Spleen (tissue), 11 donors: Measurements from ENCODE around the gene NUP210. TPM values are rescaled to one million over a fixed set of nuclear protein-coding genes. Genes with fewer than 3 reads are reported as not detected.
"Not testable (repeated sequence)": the region's sequence is repeated elsewhere in the genome, so short reads cannot be mapped to it uniquely, and the experiment has no call there.

Experiments used
- DNase-seq: peaks from one replicate; pipeline ENCODE4 v3.0.0-alpha.2; 2020
- H3K27ac ChIP-seq, 8 donors: fragments of 200-600 bp; sonication (generic) in 7 of 8; 1 replicate in 4 of 8; 2 replicates in 4 of 8; pipeline versions ENCODE4 v1.5.0 to v1.8.0; 2016 to 2021; ENCODE audit warnings: inconsistent platforms in 4 of 8, mild to moderate bottlenecking in 4 of 8, moderate library complexity in 1 of 8
- H3K27me3 ChIP-seq, 7 donors: fragments of 200-600 bp; sonication (generic) in 6 of 7; replicated peaks in 1 of 7; 1 replicate in 4 of 7; 2 replicates in 3 of 7; pipeline versions ENCODE4 v1.5.0 to v1.8.0; 2016 to 2021; ENCODE audit warnings: inconsistent platforms in 3 of 7, mild to moderate bottlenecking in 1 of 7
- H3K36me3 ChIP-seq, 6 donors: fragments of 200-600 bp; sonication (generic) in 5 of 6; 1 replicate in 4 of 6; 2 replicates in 2 of 6; pipeline versions ENCODE4 v1.5.0 to v1.8.0; 2016 to 2021; ENCODE audit warnings: inconsistent platforms in 2 of 6
- H3K4me1 ChIP-seq, 6 donors: fragments of 200-600 bp; sonication (generic) in 5 of 6; 1 replicate in 3 of 6; 2 replicates in 3 of 6; pipeline versions ENCODE4 v1.5.0 to v1.8.0; 2016 to 2021; ENCODE audit warnings: inconsistent platforms in 3 of 6
- H3K4me3 ChIP-seq, 8 donors: fragments of 200-600 bp; sonication (generic) in 7 of 8; 1 replicate in 4 of 8; 2 replicates in 4 of 8; pipeline versions ENCODE4 v1.5.0 to v1.8.0; 2016 to 2021; ENCODE audit warnings: inconsistent platforms in 4 of 8, mild to moderate bottlenecking in 4 of 8, moderate library complexity in 2 of 8
- H3K9me3 ChIP-seq, 8 donors: fragments of 200-600 bp; sonication (generic) in 7 of 8; 1 replicate in 4 of 8; 2 replicates in 4 of 8; pipeline versions ENCODE4 v1.5.0 to v1.8.0; 2016 to 2021; ENCODE audit warnings: inconsistent platforms in 4 of 8
- CTCF ChIP-seq, 11 experiments: fragments of 200-600 bp in 7 of 11; fragments of 450-650 bp in 4 of 11; sonication (generic) in 4 of 11; IDR thresholded peaks in 8 of 11; conservative IDR thresholded peaks in 3 of 11; 1 replicate in 7 of 11; 2 replicates in 4 of 11; pipeline versions ENCODE4 v1.4.0 to v1.8.0; 2016 to 2021; ENCODE audit warnings: antibody characterized with exemption in 11 of 11, inconsistent platforms in 4 of 11, mild to moderate bottlenecking in 1 of 11
- POLR2A ChIP-seq, 3 donors: fragments of 450-650 bp; IDR thresholded peaks; one replicate each; pipeline ENCODE4 v1.5.1; 2017; ENCODE audit warnings: antibody characterized with exemption in 3 of 3, mild to moderate bottlenecking in 1 of 3
- POLR2AphosphoS5 ChIP-seq, 3 donors: sonication (generic); formaldehyde crosslinking; IDR thresholded peaks; one replicate each; pipeline ENCODE4 v1.5.1; 2017; ENCODE audit warnings: antibody characterized with exemption in 3 of 3
- WGBS, 5 donors: extraction: QIAGEN DNeasy Blood & Tissue Kit in 3 of 5; methylation state at CpG; one replicate each; pipeline versions ENCODE4 v1.1.5 to v1.1.7; 2013 to 2018; 5-methylcytosine and 5-hydroxymethylcytosine counted together
- intact Hi-C: fragments of 100-400 bp; cut with DNase I; formaldehyde crosslinking; loops from one replicate; pipeline ENCODE4 v1.15.0; 2023; ENCODE audit warnings: low total_unique reads
- polyA plus RNA-seq, 3 donors: library from polyadenylated mRNA; stranded (reverse); fragments of 200-250 nt; gene quantifications; one replicate each; pipeline ENCODE4 v1.2.1, GENCODE V29; 2013
- total RNA-seq, 7 donors: library from RNA; depleted of rRNA in 3 of 7; stranded (reverse); fragments of >200 nt in 3 of 7; fragmentation: NEBNext Ultra II Directional in 4 of 7; extraction: Animal tissue kit (Norgen Biotek cat#: 25700) in 4 of 7; gene quantifications; one replicate each; pipeline versions ENCODE4 v1.1.0 to v1.2.1, GENCODE V29; 2016 to 2021
- donor health status: healthy with polysubstance abuse.
- donor health status: DM: no; HTN: no; CAD: no; lungs with moderate emphysema.
- donor health status: DM: no; HTN: no; CAD: no.
- donor health status: Bipolar disorder and iron deficiency.
- donor health status: healthy.
- donor health status: DM: no; HTN: no; CAD: no.
- donor health status: DM: yes; HTN: yes; CAD: no.

Gene NUP210
- total and polyA plus RNA-seq, 10 donors = 20.1 to 76.8 (median 58.2) TPM

DNA sequence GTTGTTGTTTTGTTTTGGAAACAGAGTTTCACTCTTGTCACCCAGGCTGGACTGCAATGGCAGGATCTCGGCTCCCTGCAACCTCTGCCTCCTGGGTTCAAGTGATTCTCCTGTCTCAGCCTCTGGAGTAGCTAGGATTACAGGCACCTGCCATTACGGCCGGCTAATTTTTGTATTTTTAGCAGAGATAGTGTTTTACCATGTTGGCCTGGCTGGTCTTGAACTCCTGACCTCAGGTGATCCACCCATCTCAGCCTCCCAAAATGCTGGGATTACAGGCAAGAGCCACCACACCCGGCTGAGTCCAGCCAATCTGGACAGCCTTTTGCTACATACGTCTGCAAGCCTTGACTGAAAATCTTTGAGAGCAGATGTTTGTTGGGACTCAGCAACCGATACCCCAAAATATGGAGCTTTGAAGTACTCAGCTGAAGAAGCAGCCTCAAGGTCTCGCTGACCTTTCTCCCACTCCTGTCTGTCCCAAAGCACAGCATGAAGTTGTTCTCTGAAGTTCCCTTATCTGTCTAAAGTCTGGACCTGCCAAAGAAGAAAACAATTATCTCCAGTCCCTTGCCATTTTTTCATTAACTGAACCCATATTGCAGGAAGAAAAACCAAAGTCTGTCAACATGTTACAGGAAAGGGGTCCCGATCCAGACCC, 9.6 kb upstream of the NUP210 start:
- Histone ChIP-seq H3K4me3 (no peak overlapping the region), H3K27me3 (no peaks in the 10 kb centered on the region), H3K4me1 (peaks cover 0 to 14% (median 7%) of the 10 kb centered on the region in 6 donors), H3K27ac (no peak overlapping the region), H3K9me3 (peaks cover 0 to 5% (median 0%) of the 10 kb centered on the region in 8 donors), H3K36me3 (no peaks in the 10 kb centered on the region)
- no peak for TF ChIP-seq POLR2A (IDR thresholded peaks at IDR 0.05)
- TF ChIP-seq CTCF (IDR thresholded peaks at IDR 0.05 in 8 of 11, conservative IDR thresholded peaks at IDR 0.05 in 3 of 11) = no peak
- no peak for TF ChIP-seq POLR2AphosphoS5 (IDR thresholded peaks at IDR 0.05)
- intact Hi-C loops = no loop called here
- DNase-seq = no peak
- 89 to 95% (median 89%) methylated on average over 8 of the region's 8 CpGs for WGBS, 5 donors

DNA sequence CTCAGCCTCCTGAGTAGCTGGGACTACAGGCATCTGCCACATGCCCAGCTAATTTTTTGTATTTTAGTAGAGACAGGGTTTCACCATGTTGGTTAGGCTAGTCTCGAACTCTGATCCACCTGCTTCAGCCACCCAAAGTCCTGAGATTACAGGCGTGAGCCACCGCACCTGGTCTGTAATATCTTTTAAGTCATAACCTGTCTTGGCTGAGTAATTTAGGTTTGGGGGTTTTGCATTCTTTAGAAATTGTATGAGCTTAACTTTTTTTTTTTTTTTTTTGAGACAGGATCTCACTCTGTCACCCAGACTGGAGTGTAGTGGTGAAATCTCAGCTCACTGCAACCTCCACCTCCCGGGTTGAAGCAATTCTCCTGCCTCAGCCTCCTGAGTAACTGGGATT, 8.6 kb upstream of the NUP210 start:
- peak overlapping the region in 6 of 8 donors; percentile 20 to 71 (median 58) for H3K27ac ChIP-seq
- DNase-seq, H3K27me3 ChIP-seq, H3K9me3 ChIP-seq, H3K36me3 ChIP-seq, H3K4me3 ChIP-seq, intact Hi-C loops: not testable (repeated sequence)
- 66 to 88% (median 68%) methylated on average over 4 of the region's 4 CpGs for WGBS, 5 donors
- H3K4me1 ChIP-seq = peaks cover under 1 to 14% (median 7%) of the 10 kb centered on the region in 6 donors

DNA sequence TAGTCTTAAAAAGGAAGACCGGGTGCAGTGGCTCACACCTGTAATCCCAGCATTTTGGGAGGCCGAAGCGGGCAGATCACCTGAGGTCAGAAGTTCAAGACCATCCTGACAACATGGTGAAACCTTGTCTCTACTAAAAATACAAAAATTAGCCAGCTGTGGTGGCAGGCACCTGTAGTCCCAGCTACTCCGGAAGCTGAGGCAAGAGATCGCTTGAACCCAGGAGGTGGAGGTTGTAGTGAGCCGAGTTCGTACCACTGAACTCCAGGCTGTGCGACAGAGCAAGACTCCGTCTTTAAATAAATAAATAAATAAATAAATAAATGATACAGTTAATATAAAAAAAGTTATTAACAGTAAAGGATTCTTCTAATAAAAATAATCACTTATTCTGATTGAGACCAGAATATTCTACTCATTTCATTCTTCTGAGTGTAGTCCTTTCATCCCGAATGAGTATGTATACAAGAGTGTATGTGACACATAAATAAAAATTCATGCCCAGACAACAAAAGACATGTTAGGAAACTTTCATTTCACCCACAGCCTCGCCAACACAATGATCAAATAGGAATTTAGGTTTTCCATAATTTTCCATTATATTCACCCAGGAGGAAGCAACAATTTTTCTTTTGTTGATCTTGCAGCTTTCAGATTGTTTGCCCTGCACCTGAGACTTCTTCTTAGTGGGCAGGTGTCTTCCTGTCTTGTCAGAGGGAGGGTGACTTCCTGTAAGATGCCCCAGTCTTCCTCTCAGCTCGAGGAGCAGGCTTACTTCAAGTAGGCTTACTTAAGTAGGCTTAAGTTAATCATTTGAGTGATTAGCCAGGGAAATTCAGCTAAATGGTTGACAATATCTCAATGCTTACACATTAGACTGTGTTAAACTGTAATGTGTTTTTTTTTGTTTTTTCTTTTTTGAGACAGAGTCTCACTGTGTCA, 7.8 kb upstream of the NUP210 start:
- H3K36me3 ChIP-seq = no peaks in the 10 kb centered on the region
- peaks cover 2 to 14% (median 9%) of the 10 kb centered on the region in 6 donors for H3K4me1 ChIP-seq
- WGBS, 5 donors = 75 to 85% (median 83%) methylated on average over 12 of the region's 12 CpGs
- peaks cover 0 to 5% (median 0%) of the 10 kb centered on the region in 8 donors for H3K9me3 ChIP-seq
- H3K27me3 ChIP-seq = no peaks in the 10 kb centered on the region
- TF ChIP-seq CTCF (IDR thresholded peaks at IDR 0.05 in 8 of 11, conservative IDR thresholded peaks at IDR 0.05 in 3 of 11) = no peak
- no peak for TF ChIP-seq POLR2A (IDR thresholded peaks at IDR 0.05)
- no peak for TF ChIP-seq POLR2AphosphoS5 (IDR thresholded peaks at IDR 0.05)
- peak overlapping the region in 6 of 8 donors; percentile 20 to 71 (median 58) for H3K27ac ChIP-seq
- no peak overlapping the region for H3K4me3 ChIP-seq
- intact Hi-C loops = no loop called here
- no peak for DNase-seq

GRCh38 chr3:13426591-13426990, 6.5 kb upstream of the NUP210 start:
- WGBS, 5 donors = 94 to 100% (median 96%) methylated on average over 1 of the region's 1 CpG
- H3K27ac ChIP-seq = no peak overlapping the region
- no peaks in the 10 kb centered on the region for H3K27me3 ChIP-seq
- DNase-seq = no peak
- no peak for TF ChIP-seq POLR2A (IDR thresholded peaks at IDR 0.05)
- TF ChIP-seq POLR2AphosphoS5 (IDR thresholded peaks at IDR 0.05) = no peak
- TF ChIP-seq CTCF (IDR thresholded peaks at IDR 0.05 in 8 of 11, conservative IDR thresholded peaks at IDR 0.05 in 3 of 11) = no peak
- no peaks in the 10 kb centered on the region for H3K36me3 ChIP-seq
- intact Hi-C loops = no loop called here
- no peak overlapping the region for H3K4me3 ChIP-seq
- no peaks in the 10 kb centered on the region for H3K9me3 ChIP-seq
- peaks cover 2 to 20% (median 12%) of the 10 kb centered on the region in 6 donors for H3K4me1 ChIP-seq
